Ishikawa (cell line): ENCODE data around the gene PLN.

Experiments used
- CEBPB ChIP-seq: IDR thresholded peaks from 2 replicates; pipeline ENCODE4 v1.6.1; 2012
- CREB1 ChIP-seq: IDR thresholded peaks from 2 replicates; pipeline ENCODE4 v1.6.1; 2012; ENCODE audit warnings: low read depth
- EGR1 ChIP-seq: IDR thresholded peaks from 2 replicates; pipeline ENCODE4 v1.6.1; 2012
- EP300 ChIP-seq: IDR thresholded peaks from 2 replicates; pipeline ENCODE4 v1.6.1; 2012; ENCODE audit warnings: borderline replicate concordance
- FOXM1 ChIP-seq: IDR thresholded peaks from 2 replicates; pipeline ENCODE4 v1.6.1; 2012; ENCODE audit warnings: low read depth, borderline replicate concordance
- MAX ChIP-seq: IDR thresholded peaks from 2 replicates; pipeline ENCODE4 v1.6.1; 2012
- NFIC ChIP-seq: IDR thresholded peaks from 2 replicates; pipeline ENCODE4 v1.6.1; 2012
- RAD21 ChIP-seq: IDR thresholded peaks from 2 replicates; pipeline ENCODE4 v1.6.1; 2012; ENCODE audit warnings: low read depth
- REST ChIP-seq: IDR thresholded peaks from 2 replicates; pipeline ENCODE4 v1.6.1; 2012; ENCODE audit warnings: low read depth, mild to moderate bottlenecking
- TAF1 ChIP-seq: IDR thresholded peaks from 2 replicates; pipeline ENCODE4 v1.6.1; 2012; ENCODE audit warnings: low read depth, mild to moderate bottlenecking
- TCF12 ChIP-seq: IDR thresholded peaks from 2 replicates; pipeline ENCODE4 v1.6.1; 2012; ENCODE audit warnings: low read depth
- TEAD4 ChIP-seq: IDR thresholded peaks from 2 replicates; pipeline ENCODE4 v1.6.1; 2012
- USF1 ChIP-seq: IDR thresholded peaks from 2 replicates; pipeline ENCODE4 v1.6.1; 2012
- YY1 ChIP-seq: IDR thresholded peaks from 2 replicates; pipeline ENCODE4 v1.6.1; 2012; ENCODE audit warnings: low read depth
- ZBTB7A ChIP-seq: IDR thresholded peaks from 2 replicates; pipeline ENCODE4 v1.6.1; 2012; ENCODE audit warnings: low read depth

Gene PLN

GRCh38 chr6:118597636-118598035, 49.5 kb downstream of the PLN start:
- TF ChIP-seq MAX, result no peak
- TF ChIP-seq USF1, result no peak
- no peak for TF ChIP-seq CREB1

GRCh38 chr6:118598324-118598723, 50.2 kb downstream of the PLN start:
- TF ChIP-seq FOXM1 (no peak), YY1 (no peak), EP300 (no peak), REST (no peak), TAF1 (no peak), TEAD4 (no peak), USF1 (no peak), NFIC (no peak), MAX (no peak), RAD21 (no peak), ZBTB7A (no peak), EGR1 (no peak), TCF12 (no peak), CREB1 (no peak), CEBPB (no peak)

GRCh38 chr6:118602300-118602699, 54.2 kb downstream of the PLN start:
- TF ChIP-seq NFIC, result no peak
- TF ChIP-seq CEBPB, result no peak
- no peak for TF ChIP-seq EP300
- TF ChIP-seq TAF1, result no peak
- TF ChIP-seq TEAD4, result no peak

GRCh38 chr6:118603372-118603771, 55.3 kb downstream of the PLN start:
- TF ChIP-seq USF1 (no peak), FOXM1 (no peak), RAD21 (no peak), REST (no peak), NFIC (no peak), MAX (no peak), YY1 (no peak), ZBTB7A (no peak), EGR1 (no peak), TCF12 (no peak), TEAD4 (no peak), EP300 (no peak), TAF1 (no peak), CEBPB (no peak)

GRCh38 chr6:118606268-118606667, 58.2 kb downstream of the PLN start:
- no peak for TF ChIP-seq EP300
- no peak for TF ChIP-seq TCF12
- no peak for TF ChIP-seq FOXM1
- no peak for TF ChIP-seq MAX
- no peak for TF ChIP-seq ZBTB7A
- no peak for TF ChIP-seq RAD21

- TF ChIP-seq REST, result no peak
- TF ChIP-seq RAD21, result no peak
- TF ChIP-seq MAX, result no peak
- no peak for TF ChIP-seq EP300
- no peak for TF ChIP-seq TEAD4
- no peak for TF ChIP-seq TCF12
- TF ChIP-seq ZBTB7A, result no peak
- TF ChIP-seq NFIC, result no peak
- no peak for TF ChIP-seq FOXM1
- TF ChIP-seq EGR1, result no peak
- no peak for TF ChIP-seq CEBPB
- TF ChIP-seq YY1, result no peak
- TF ChIP-seq CREB1, result no peak
- no peak for TF ChIP-seq USF1
- no peak for TF ChIP-seq TAF1
These were observed 58.8 kb downstream of the PLN start for GRCh38 chr6:118606858-118607257.
